Measurements from ENCODE around the gene MUC20. TPM values are rescaled to one million over a fixed set of nuclear protein-coding genes. Genes with fewer than 3 reads are reported as not detected.

MUC20 gene
- total and polyA plus RNA-seq, 9 of the 15 experiments (the other 6 are each of a cell fraction or from before 2014, with no cell fraction given), result 0.03 to 0.23 (median 0.15) TPM; not detected in 3

DNA sequence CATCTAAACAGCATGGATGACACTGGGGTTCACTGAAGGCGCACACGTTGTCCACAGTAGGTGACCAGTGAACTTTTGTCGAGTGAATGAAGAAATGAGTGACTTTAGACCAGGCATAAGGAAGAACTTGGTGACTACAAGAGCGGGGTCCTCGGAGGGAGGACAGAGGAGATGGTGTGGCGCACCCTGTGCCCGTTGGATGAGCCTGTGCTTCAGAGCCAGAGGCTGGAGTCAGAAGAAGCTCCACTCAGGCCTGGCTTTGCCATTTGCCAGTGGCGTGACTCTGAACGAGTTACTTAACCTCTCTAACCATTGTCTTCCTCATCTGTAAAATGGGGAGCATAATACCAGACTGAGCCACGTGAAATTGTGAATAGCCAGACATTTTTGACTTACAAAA is 48.8 kb downstream of the MUC20 start:
- ChIA-PET CTCF (ENCODE audit: low intra/inter-chr PET ratio) (interaction anchor here (0.5 kb wide), 1 partner anchor 124 kb away, joined by 3 read pairs; no protein-coding TSS in a partner anchor), POLR2A (interaction anchor here (0.6 kb wide), 1 partner anchor 235 kb away, joined by 3 read pairs; no protein-coding TSS in a partner anchor)
- Histone ChIP-seq H3K9me1 (ENCODE audit: control insufficient read depth, insufficient read depth, low read length) (no peaks in the 10 kb centered on the region), H2AFZ (ENCODE audit: low read depth, low read length) (no peak overlapping the region), H3K4me3 (no peak overlapping the region), H3K36me3 (ENCODE audit: control insufficient read depth, insufficient read depth, low read length) (no peaks in the 10 kb centered on the region), H3K79me2 (ENCODE audit: control insufficient read depth, insufficient read depth, low read length) (no peaks in the 10 kb centered on the region), H3K27me3 (ENCODE audit: control insufficient read depth in 2 of 2, insufficient read depth in 2 of 2, low read length in 2 of 2) (peaks cover 12 to 69% of the 10 kb centered on the region in 2 experiments; a peak in 4 of 5 replicates), H3K4me1 (replicated peaks in 1 of 2; ENCODE audit: control insufficient read depth in 2 of 2, insufficient read depth in 2 of 2, low read length in 2 of 2) (peaks cover 0 to 7% of the 10 kb centered on the region in 2 experiments; a peak in 2 of 5 replicates), H3K4me2 (ENCODE audit: insufficient read depth, low read length) (no peak overlapping the region), H3K9ac (ENCODE audit: insufficient read depth in 1 of 2, low read depth in 2 of 2, low read length in 2 of 2) (no peak overlapping the region), H3K9me3 (replicated peaks; ENCODE audit: control insufficient read depth, insufficient read depth, low read depth, low read length) (no peaks in the 10 kb centered on the region), H3K27ac (ENCODE audit: extremely low read depth, low read depth, low read length) (no peak overlapping the region), H4K20me1 (replicated peaks; ENCODE audit: control insufficient read depth, insufficient read depth, low read length) (0 out of 2 replicates have a peak, but pooled peaks cover under 1% of the 10 kb centered on the region)
- ATAC-seq (no peak), DNase-seq (ENCODE audit: extremely low read depth in 1 of 4, low spot score in 3 of 4) (no peak), FAIRE-seq (no peak)
- in situ Hi-C loops (cut with MboI), result no loop called here
- no TSS peak for BruUV-seq (replicated peaks)
- WGBS (ENCODE audit: insufficient coverage, low coverage, missing lambda C conversion rate), result 16% methylated on average over 10 of the region's 10 CpGs
- intact Hi-C loops (cut with micrococcal nuclease), result no loop called here
- TF ChIP-seq, protein P1, sequence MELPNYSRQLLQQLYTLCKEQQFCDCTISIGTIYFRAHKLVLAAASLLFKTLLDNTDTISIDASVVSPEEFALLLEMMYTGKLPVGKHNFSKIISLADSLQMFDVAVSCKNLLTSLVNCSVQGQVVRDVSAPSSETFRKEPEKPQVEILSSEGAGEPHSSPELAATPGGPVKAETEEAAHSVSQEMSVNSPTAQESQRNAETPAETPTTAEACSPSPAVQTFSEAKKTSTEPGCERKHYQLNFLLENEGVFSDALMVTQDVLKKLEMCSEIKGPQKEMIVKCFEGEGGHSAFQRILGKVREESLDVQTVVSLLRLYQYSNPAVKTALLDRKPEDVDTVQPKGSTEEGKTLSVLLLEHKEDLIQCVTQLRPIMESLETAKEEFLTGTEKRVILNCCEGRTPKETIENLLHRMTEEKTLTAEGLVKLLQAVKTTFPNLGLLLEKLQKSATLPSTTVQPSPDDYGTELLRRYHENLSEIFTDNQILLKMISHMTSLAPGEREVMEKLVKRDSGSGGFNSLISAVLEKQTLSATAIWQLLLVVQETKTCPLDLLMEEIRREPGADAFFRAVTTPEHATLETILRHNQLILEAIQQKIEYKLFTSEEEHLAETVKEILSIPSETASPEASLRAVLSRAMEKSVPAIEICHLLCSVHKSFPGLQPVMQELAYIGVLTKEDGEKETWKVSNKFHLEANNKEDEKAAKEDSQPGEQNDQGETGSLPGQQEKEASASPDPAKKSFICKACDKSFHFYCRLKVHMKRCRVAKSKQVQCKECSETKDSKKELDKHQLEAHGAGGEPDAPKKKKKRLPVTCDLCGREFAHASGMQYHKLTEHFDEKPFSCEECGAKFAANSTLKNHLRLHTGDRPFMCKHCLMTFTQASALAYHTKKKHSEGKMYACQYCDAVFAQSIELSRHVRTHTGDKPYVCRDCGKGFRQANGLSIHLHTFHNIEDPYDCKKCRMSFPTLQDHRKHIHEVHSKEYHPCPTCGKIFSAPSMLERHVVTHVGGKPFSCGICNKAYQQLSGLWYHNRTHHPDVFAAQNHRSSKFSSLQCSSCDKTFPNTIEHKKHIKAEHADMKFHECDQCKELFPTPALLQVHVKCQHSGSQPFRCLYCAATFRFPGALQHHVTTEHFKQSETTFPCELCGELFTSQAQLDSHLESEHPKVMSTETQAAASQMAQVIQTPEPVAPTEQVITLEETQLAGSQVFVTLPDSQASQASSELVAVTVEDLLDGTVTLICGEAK (IDR thresholded peaks at IDR 0.05), result no peak
- TF ChIP-seq, protein P1 (CRISPR knock-in tag; IDR thresholded peaks at IDR 0.05), result no peak
- TF ChIP-seq, protein P2, sequence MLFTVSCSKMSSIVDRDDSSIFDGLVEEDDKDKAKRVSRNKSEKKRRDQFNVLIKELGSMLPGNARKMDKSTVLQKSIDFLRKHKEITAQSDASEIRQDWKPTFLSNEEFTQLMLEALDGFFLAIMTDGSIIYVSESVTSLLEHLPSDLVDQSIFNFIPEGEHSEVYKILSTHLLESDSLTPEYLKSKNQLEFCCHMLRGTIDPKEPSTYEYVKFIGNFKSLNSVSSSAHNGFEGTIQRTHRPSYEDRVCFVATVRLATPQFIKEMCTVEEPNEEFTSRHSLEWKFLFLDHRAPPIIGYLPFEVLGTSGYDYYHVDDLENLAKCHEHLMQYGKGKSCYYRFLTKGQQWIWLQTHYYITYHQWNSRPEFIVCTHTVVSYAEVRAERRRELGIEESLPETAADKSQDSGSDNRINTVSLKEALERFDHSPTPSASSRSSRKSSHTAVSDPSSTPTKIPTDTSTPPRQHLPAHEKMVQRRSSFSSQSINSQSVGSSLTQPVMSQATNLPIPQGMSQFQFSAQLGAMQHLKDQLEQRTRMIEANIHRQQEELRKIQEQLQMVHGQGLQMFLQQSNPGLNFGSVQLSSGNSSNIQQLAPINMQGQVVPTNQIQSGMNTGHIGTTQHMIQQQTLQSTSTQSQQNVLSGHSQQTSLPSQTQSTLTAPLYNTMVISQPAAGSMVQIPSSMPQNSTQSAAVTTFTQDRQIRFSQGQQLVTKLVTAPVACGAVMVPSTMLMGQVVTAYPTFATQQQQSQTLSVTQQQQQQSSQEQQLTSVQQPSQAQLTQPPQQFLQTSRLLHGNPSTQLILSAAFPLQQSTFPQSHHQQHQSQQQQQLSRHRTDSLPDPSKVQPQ (CRISPR knock-in tag; IDR thresholded peaks at IDR 0.05; ENCODE audit: borderline replicate concordance), result no peak
- no peak for TF ChIP-seq HNRNPL (IDR thresholded peaks at IDR 0.05; ENCODE audit: low read depth, low read length)
- no peak for TF ChIP-seq ZC3H8 (IDR thresholded peaks at IDR 0.05)
- TF ChIP-seq POLR2H (tag; IDR thresholded peaks at IDR 0.05; ENCODE audit: low read depth), result no peak
- TF ChIP-seq RBM34 (IDR thresholded peaks at IDR 0.05; ENCODE audit: borderline replicate concordance, insufficient read depth, low read length), result no peak
- TF ChIP-seq ZFP36 (IDR thresholded peaks at IDR 0.05; ENCODE audit: low read depth, low read length, partially characterized antibody), result no peak
- TF ChIP-seq NR2C1 (IDR thresholded peaks at IDR 0.05), result no peak
- no peak for TF ChIP-seq NR2C1 (tag; IDR thresholded peaks at IDR 0.05)
